Measurements from ENCODE around the gene IRF3.

Gene IRF3

DNA sequence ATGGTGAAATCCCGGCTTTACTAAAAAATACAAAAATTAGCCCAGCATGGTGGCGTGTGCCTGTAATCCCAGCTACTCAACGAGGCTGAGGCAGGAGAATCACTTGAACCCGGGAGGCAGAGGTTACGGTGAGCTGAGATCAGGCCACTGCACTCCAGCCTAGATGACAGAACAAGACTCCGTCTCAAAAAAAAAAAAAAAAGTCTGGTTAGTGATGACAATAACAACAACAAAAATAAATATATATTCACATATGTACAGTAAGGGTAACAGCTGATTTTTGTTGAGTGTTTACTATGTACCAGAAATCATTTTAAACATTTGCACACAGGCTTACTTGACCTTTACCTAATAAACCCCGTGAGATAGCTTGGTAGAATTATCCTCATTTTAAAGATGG lies 48.7 kb downstream of the IRF3 start:
- no peak for DNase-seq (ENCODE audit: low read depth)

DNA sequence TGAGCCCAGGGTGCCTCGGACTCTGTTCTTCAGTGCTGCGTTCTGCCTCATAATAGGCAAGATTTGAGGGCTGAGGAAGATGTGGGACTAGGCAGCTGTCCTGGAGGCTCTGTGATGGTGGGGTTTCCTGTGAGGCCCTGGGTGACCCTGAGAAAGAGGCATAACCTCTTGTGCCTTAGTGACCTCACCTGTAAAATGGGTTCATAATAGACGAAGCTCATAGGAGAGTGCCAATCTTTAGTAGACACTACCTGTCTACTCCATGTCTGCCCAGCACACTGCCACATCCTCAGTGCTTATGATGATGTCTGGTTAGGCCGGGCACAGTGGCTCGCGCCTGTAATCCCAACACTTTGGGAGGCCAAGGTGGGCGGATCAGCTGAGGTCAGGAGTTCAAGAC lies 49.1 kb downstream of the IRF3 start:
- no peak for DNase-seq (ENCODE audit: low read depth)

DNA sequence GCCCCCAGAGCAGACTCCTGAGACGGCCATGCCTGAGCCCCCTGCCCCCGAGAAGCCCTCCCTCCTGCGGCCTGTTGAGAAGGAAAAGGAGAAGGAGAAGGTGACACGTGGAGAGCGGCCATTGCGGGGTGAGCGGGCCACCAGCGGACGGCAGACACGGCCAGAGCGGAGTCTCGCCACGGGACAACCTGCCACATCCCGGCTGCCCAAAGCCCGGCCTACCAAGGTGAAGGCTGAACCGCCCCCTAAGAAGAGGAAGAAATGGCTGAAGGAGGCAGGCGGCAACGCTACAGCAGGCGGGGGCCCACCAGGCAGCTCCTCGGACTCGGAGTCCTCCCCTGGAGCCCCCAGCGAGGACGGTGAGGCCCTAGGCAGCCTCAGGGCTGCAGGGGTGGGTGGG lies 49.8 kb downstream of the IRF3 start:
- no peak for DNase-seq (ENCODE audit: low read depth)

DNA sequence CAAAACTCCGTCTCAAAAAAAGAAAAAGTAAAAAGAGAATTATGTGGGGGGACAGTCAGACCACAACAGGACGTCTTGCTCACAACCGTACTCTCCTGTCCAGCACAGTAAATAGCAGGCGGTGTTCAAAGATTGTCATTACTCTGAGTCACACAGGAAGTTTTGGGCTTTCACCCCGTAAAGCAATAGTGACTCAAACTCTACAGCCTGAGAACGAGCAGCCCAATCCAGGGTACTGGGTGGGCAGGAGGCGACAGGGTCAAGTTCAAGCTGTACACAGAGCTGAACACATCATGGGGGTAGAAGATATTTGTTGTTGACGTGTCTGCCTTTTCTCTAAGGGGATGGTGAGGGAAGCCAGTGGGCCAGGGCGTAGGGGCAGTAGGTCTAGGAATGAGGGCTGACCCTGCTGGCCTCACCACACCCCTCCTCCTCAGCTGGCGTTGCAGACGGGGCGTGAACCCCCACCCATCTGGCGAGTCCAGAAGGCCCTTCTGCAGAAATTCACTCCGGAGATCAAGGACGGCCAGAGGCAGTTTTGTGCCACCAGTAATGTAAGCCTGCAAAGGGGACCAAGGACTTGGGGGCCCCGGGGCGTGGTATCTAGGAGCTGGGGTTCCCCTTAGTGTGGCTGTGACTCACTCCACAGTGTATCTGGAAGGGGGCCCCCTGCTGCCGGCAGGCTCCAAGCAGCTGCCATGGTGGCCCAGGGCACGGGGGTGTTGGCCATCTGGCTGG lies 51.4 kb downstream of the IRF3 start:
- DNase-seq (ENCODE audit: low read depth): no peak

DNA sequence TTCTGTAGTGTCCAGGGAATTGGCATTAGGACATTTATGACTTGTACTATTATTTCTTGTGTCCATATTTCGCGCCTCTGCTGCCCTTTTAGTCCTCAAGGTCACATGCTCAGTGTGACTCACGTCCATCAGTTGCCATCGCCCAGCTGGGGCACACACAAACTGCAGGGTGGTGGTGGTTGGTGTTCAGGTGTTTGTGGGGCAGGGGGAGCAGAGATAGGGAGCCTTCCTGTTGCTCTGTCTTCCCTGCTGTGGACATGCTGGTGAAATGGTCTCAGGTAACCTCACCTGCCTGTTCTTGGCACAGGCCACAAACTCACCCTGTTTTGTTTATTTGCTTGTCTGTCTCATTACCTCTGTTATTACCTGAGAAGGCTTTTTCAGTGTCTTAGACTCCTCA lies 52.3 kb downstream of the IRF3 start:
- DNase-seq (ENCODE audit: low read depth): no peak

Data from stimulated activated CD8-positive, alpha-beta memory T cell treated with anti-CD3 and anti-CD28 coated beads, Interleukin-12 subunit alpha, Interleukin-12 subunit beta, amount 100 ng/mL, for 4 hours (primary cell).